HL-60 (cell line): ENCODE results near the gene CYTH1.

Experiments
- DNase-seq, 2 experiments: peaks; one replicate each; pipeline ENCODE4 v3.0.0-alpha.2; 2010 to 2020; ENCODE audit warnings: low read depth in 1 of 2, low spot score in 1 of 2
- H3K27ac ChIP-seq: fragments of 250-450 bp; sonication (Bioruptor Pico); replicated peaks from 2 replicates; pipeline ENCODE4 v1.5.1; 2020; ENCODE audit warnings: mild to moderate bottlenecking, moderate library complexity
- H3K27me3 ChIP-seq: fragments of 250-450 bp; sonication (Bioruptor Pico); 2 replicates; pipeline ENCODE4 v1.5.1; 2021; ENCODE audit warnings: mild to moderate bottlenecking, moderate library complexity; ENCODE audit not compliant: insufficient read depth, poor library complexity, severe bottlenecking
- H3K4me3 ChIP-seq: replicated peaks from 2 replicates; pipeline ENCODE4 v1.5.1; 2011; ENCODE audit warnings: mild to moderate bottlenecking, control low read depth, low read length; ENCODE audit not compliant: insufficient read depth
- GABPA ChIP-seq: IDR thresholded peaks from 2 replicates; pipeline ENCODE4 v1.6.1; 2012; ENCODE audit warnings: low read depth
- POLR2AphosphoS5 ChIP-seq: IDR thresholded peaks from 2 replicates; pipeline ENCODE4 v1.6.1; 2012; ENCODE audit warnings: low read depth
- SPI1 ChIP-seq: IDR thresholded peaks from 2 replicates; pipeline ENCODE4 v1.6.1; 2012; ENCODE audit warnings: low read depth, mild to moderate bottlenecking, borderline replicate concordance
- TF ChIP-seq, protein P1 (sequence below): IDR thresholded peaks from 2 replicates; pipeline ENCODE4 v1.6.1; 2012; ENCODE audit warnings: low read depth; ENCODE audit not compliant: insufficient replicate concordance
- TF ChIP-seq, protein P2 (sequence below): IDR thresholded peaks from one replicate; pipeline ENCODE4 v1.5.1; 2011; ENCODE audit warnings: low read length, control low read depth, inconsistent platforms; ENCODE audit not compliant: insufficient read depth

CYTH1 gene

DNA sequence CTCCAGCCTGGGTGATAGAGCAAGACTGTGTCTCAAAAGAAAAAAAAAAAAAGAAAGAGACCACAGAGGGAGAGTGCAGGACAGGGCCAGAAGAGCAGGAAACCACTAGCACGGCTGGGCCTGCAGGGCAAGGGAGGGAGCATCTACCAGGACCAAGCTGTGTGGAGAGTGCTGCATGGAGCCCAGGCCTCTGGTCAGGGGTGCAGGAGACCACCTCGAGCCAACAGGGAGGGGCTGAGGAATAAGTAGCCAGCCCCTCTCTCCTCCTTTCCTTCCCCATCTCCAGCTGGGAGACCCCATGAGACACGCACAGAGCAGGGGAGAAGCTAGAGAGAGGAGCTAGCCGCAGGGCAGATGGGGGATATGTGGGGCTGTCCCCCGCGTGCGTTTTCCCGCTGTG lies 137.8 kb downstream of the CYTH1 start:
- no peaks in the 10 kb centered on the region for H3K27me3 ChIP-seq

DNA sequence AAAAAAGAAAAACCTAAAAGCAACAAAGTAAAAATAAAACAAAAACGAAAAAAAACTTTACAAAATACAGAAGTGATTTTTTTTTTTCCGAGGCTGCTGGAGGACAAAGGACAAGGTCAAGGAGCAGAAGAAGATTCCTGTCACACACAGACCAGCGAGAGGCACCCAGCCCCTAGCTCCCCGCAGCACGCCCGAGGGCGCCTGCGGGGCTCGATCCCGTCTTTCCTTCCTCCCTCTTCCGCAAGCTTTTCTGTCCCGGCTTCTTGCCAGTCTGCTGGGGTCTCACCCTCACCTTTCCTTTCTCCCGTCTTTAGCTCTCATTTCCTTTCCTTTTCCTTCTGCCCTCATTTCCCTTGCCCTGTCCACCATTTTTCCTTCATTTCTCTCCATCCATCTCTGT lies 138.7 kb downstream of the CYTH1 start:
- Histone ChIP-seq H3K27me3 (no peaks in the 10 kb centered on the region), H3K27ac (no peak overlapping the region), H3K4me3 (no peak overlapping the region)
- TF ChIP-seq GABPA, result no peak
- TF ChIP-seq, protein P1, sequence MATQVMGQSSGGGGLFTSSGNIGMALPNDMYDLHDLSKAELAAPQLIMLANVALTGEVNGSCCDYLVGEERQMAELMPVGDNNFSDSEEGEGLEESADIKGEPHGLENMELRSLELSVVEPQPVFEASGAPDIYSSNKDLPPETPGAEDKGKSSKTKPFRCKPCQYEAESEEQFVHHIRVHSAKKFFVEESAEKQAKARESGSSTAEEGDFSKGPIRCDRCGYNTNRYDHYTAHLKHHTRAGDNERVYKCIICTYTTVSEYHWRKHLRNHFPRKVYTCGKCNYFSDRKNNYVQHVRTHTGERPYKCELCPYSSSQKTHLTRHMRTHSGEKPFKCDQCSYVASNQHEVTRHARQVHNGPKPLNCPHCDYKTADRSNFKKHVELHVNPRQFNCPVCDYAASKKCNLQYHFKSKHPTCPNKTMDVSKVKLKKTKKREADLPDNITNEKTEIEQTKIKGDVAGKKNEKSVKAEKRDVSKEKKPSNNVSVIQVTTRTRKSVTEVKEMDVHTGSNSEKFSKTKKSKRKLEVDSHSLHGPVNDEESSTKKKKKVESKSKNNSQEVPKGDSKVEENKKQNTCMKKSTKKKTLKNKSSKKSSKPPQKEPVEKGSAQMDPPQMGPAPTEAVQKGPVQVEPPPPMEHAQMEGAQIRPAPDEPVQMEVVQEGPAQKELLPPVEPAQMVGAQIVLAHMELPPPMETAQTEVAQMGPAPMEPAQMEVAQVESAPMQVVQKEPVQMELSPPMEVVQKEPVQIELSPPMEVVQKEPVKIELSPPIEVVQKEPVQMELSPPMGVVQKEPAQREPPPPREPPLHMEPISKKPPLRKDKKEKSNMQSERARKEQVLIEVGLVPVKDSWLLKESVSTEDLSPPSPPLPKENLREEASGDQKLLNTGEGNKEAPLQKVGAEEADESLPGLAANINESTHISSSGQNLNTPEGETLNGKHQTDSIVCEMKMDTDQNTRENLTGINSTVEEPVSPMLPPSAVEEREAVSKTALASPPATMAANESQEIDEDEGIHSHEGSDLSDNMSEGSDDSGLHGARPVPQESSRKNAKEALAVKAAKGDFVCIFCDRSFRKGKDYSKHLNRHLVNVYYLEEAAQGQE, result no peak
- TF ChIP-seq, protein P2, sequence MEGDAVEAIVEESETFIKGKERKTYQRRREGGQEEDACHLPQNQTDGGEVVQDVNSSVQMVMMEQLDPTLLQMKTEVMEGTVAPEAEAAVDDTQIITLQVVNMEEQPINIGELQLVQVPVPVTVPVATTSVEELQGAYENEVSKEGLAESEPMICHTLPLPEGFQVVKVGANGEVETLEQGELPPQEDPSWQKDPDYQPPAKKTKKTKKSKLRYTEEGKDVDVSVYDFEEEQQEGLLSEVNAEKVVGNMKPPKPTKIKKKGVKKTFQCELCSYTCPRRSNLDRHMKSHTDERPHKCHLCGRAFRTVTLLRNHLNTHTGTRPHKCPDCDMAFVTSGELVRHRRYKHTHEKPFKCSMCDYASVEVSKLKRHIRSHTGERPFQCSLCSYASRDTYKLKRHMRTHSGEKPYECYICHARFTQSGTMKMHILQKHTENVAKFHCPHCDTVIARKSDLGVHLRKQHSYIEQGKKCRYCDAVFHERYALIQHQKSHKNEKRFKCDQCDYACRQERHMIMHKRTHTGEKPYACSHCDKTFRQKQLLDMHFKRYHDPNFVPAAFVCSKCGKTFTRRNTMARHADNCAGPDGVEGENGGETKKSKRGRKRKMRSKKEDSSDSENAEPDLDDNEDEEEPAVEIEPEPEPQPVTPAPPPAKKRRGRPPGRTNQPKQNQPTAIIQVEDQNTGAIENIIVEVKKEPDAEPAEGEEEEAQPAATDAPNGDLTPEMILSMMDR, result no peak
- no peak for TF ChIP-seq POLR2AphosphoS5
- no peak for TF ChIP-seq SPI1
- no peak for DNase-seq

More for the DNA sequence above, 137.8 kb downstream of the CYTH1 start:
- Histone ChIP-seq H3K4me3 (no peak overlapping the region), H3K27ac (no peak overlapping the region)
- no peak for DNase-seq
- TF ChIP-seq GABPA (no peak), POLR2AphosphoS5 (no peak), SPI1 (no peak)
- TF ChIP-seq, protein P2, result no peak
- TF ChIP-seq, protein P1, result no peak

DNA sequence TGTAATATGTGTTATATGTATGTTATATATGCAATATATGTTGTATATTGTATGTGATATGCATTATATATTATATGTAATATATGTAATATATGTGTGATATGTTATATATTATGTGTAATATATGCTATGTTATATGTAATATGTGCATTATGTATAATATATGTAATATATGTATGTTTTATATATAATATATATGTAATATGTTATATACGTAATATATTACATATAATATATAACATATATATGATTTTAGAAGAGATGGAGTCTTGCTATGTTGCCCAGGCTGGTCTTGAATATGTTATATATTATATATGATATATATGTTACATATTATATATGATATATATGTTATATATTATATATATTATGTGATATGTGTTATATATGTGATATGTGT lies 139.4 kb downstream of the CYTH1 start:
- TF ChIP-seq, protein P2, result no peak
- TF ChIP-seq, protein P1, result no peak
- TF ChIP-seq POLR2AphosphoS5, result no peak
- H3K4me3 ChIP-seq, result no peak overlapping the region
- no peak for DNase-seq
- H3K27ac ChIP-seq, result no peak overlapping the region
- no peaks in the 10 kb centered on the region for H3K27me3 ChIP-seq
